Kidney (tissue), 14 donors: ENCODE results near the gene RIC3. TPM values are rescaled to one million over a fixed set of nuclear protein-coding genes. Genes with fewer than 3 reads are reported as not detected.
A peak's percentile ranks its signal among the peaks of the same experiment; 100 is the strongest.

Experiments used
- DNase-seq, 5 donors: peaks; one replicate each; pipeline ENCODE4 v3.0.0-alpha.2; 2013 to 2020
- FAIRE-seq: peaks from 2 replicates; lab custom pipeline; 2012; peaks lifted over from hg19 to GRCh38; lab: Jason Lieb, UNC
- H3K27ac ChIP-seq, 2 donors: one replicate each; pipeline ENCODE4 v1.7.0; 2013; ENCODE audit warnings: low read depth in 2 of 2, low read length in 2 of 2, inconsistent platforms in 1 of 2
- H3K27me3 ChIP-seq: one replicate; pipeline ENCODE4 v1.7.1; 2013; ENCODE audit warnings: low read length, inconsistent platforms; ENCODE audit not compliant: control insufficient read depth, insufficient read depth
- H3K36me3 ChIP-seq, 3 donors: one replicate each; pipeline versions ENCODE4 v1.7.0 to v1.7.1; 2013; ENCODE audit warnings: low read length in 3 of 3, control low read depth in 1 of 3, inconsistent platforms in 1 of 3; ENCODE audit not compliant: insufficient read depth in 3 of 3, control insufficient read depth in 2 of 3
- H3K4me1 ChIP-seq, 3 donors: one replicate each; pipeline versions ENCODE4 v1.7.0 to v1.7.1; 2013; ENCODE audit warnings: low read length in 3 of 3, inconsistent platforms in 1 of 3, low read depth in 1 of 3; ENCODE audit not compliant: control insufficient read depth in 2 of 3, insufficient read depth in 2 of 3
- H3K4me3 ChIP-seq, 3 donors: one replicate each; pipeline versions ENCODE4 v1.7.0 to v1.8.1; 2013; ENCODE audit warnings: low read length in 3 of 3, control low read depth in 1 of 3, inconsistent platforms in 1 of 3
- H3K9ac ChIP-seq, 3 donors: one replicate each; pipeline versions ENCODE4 v1.7.0 to v1.7.1; 2013; ENCODE audit warnings: low read length in 3 of 3, control low read depth in 1 of 3, inconsistent platforms in 1 of 3
- H3K9me3 ChIP-seq, 3 donors: one replicate each; pipeline versions ENCODE4 v1.7.0 to v1.7.1; 2013; ENCODE audit warnings: low read length in 3 of 3, control low read depth in 1 of 3, inconsistent platforms in 1 of 3; ENCODE audit not compliant: control insufficient read depth in 2 of 3, insufficient read depth in 1 of 3
- CTCF ChIP-seq: IDR thresholded peaks from 3 replicates; pipeline ENCODE4 v1.5.1; 2012; ENCODE audit warnings: mild to moderate bottlenecking, moderate library complexity, borderline replicate concordance; ENCODE audit not compliant: insufficient read depth; ENCODE audit errors: extremely low read depth
- intact Hi-C: fragments of 100-400 bp; cut with DNase I; formaldehyde crosslinking; loops from one replicate; pipeline ENCODE4 v1.11.1; 2022
- polyA plus RNA-seq: library from polyadenylated mRNA; stranded (reverse); fragments of 350-450 nt; fragmentation: Illumina TruSeq; extraction: RNeasy Lipid Tissue Mini Kit (QIAGEN cat#74804); gene quantifications from one replicate; pipeline ENCODE4 v1.2.3, GENCODE V29; 2014; ENCODE audit warnings: low read depth, low replicate concordance; ENCODE audit not compliant: insufficient read depth
- total RNA-seq: library from RNA; stranded (reverse); fragmentation: NEBNext Ultra II Directional; extraction: Animal tissue kit (Norgen Biotek cat#: 25700); gene quantifications from one replicate; pipeline ENCODE4 v1.2.1, GENCODE V29; 2021
- donor health status: control.
- donor health status: control.
- donor health status: control.
- donor health status: control.
- donor health status: control.
- donor health status: DM: yes; HTN: yes; CAD: no.
- donor health status: Normal renal cell carcinoma (clear cell type).

RIC3 gene
- total and polyA plus RNA-seq, 2 donors from 2014 or later = 10.5 to 30.7 TPM

- Histone ChIP-seq H3K27ac (no peak overlapping the region), H3K9me3 (no peaks in the 10 kb centered on the region), H3K4me3 (no peak overlapping the region), H3K9ac (no peak overlapping the region), H3K36me3 (no peaks in the 10 kb centered on the region), H3K27me3 (no peaks in the 10 kb centered on the region), H3K4me1 (no peaks in the 10 kb centered on the region)
- intact Hi-C loops = no loop called here
- no peak for TF ChIP-seq CTCF
- DNase-seq (no peak), FAIRE-seq (no peak)
Observed at GRCh38 chr11:8217136-8217535, 48.3 kb upstream of the RIC3 start.

GRCh38 chr11:8213376-8213775 is 44.6 kb upstream of the RIC3 start:
- Histone ChIP-seq H3K27me3 (no peaks in the 10 kb centered on the region), H3K9me3 (no peaks in the 10 kb centered on the region), H3K27ac (no peak overlapping the region), H3K9ac (no peak overlapping the region), H3K36me3 (no peaks in the 10 kb centered on the region), H3K4me1 (no peaks in the 10 kb centered on the region), H3K4me3 (no peak overlapping the region)
- FAIRE-seq = no peak
- no peak for TF ChIP-seq CTCF
- no peak for DNase-seq
- intact Hi-C loops = no loop called here

GRCh38 chr11:8209208-8209807 is 40.5 kb upstream of the RIC3 start:
- peak; percentile 27 for TF ChIP-seq CTCF
- Histone ChIP-seq H3K4me3 (no peak overlapping the region), H3K9ac (no peak overlapping the region), H3K27ac (no peak overlapping the region), H3K27me3 (no peaks in the 10 kb centered on the region), H3K4me1 (no peaks in the 10 kb centered on the region), H3K36me3 (no peaks in the 10 kb centered on the region), H3K9me3 (no peaks in the 10 kb centered on the region)
- no peak for FAIRE-seq
- DNase-seq = no peak
- intact Hi-C loops = no loop called here
